NCI-H748 treated with DMSO at 0.1 percent for 48 hours (cell line): ENCODE data around the gene RNF149.

ENCODE experiments used
- DNase-seq: peaks from one replicate; lab custom pipeline; 2025; lab: John Stamatoyannopoulos, UW

RNF149 gene

DNA sequence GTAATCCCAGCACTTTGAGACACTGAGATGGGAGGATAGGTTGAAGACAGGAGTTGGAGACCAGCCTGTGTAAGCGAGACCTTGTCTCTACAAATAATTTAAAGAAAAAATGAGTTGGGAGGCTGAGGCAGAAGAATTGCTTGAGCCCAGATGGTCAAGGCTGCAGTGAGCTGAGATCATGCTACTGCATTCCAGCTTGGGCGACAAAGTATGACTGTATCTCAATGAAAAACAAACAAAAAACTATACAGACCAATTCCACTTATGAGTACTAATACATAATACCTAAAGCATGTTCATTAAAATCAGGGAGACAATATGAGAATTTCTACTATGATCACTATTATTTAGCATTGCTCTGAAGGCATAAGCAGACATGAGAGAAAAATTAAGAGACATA, 12.6 kb downstream of the RNF149 start:
- DNase-seq: no peak

DNA sequence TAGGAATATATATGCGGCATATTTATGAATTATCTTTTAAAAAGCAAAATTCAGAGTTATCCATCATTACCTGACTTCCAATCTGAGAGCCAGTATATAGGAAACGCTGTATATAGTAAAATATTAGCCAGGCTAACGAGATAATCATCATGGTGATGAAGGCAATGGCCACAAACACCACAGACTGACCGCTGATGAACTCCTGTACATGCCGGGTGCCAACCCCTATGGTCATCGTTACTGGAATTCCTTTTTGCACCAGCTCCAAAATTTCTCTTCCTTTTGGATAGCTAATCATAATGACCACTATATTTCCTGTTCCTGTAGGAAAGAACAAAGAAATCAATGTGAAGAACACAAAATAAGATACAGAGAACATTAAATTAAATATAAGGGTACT, 13.6 kb downstream of the RNF149 start:
- no peak for DNase-seq

DNA sequence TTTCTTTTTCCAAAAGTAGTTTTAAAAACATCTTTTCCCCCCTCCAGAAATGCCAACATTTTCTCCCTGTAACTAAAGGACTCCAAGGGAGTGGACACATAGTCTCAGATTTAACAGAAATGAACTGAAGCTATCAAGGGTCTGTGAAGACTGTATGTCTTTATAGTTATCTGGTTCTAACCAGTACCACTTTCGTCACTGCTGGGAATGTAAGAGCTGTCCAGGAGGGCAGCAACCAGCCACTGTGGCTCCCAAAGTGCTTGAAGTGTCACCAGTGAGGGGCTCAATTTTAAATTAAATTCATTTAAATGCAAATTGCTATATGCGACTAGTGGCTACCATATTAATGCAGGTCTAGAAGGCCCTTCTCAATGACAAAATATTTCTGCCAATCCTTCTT, 15.0 kb downstream of the RNF149 start:
- DNase-seq: no peak

DNA sequence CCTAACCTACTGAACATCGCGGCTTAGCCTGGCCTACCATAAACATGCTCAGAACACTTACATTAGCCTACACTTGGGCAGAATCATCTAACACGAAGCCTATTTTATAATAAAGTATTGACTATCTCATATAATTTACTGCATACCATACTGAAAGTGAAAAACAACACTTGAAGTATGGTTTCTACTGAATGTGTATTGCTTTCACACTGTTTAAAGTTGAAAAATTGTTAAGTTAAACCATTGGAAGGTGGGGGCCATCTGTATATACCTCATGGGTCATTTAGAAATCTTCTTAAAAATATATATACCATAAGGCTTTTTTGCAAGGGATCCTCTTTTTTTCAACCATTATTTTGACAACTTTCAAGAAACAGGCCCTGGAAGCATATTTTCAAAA, 16.5 kb downstream of the RNF149 start:
- no peak for DNase-seq

DNA sequence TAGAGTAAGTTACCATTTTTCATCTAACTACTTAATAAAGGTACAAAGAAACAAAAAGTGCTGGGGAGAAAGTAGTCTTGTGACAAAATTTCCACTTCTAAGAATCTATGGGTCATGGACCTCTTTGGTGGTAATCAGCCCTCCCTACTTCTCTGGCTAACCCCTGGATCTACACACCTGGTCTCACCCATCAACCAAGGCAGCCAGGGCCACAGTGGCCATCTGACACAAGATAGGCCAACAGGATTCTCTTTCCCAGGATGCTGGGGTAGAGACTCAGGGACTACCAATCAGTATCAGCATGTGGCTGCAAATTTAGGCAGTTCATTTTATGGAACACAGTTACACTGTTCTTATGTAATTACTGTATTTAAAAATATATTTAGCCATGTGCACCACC, 17.8 kb downstream of the RNF149 start:
- no peak for DNase-seq

DNA sequence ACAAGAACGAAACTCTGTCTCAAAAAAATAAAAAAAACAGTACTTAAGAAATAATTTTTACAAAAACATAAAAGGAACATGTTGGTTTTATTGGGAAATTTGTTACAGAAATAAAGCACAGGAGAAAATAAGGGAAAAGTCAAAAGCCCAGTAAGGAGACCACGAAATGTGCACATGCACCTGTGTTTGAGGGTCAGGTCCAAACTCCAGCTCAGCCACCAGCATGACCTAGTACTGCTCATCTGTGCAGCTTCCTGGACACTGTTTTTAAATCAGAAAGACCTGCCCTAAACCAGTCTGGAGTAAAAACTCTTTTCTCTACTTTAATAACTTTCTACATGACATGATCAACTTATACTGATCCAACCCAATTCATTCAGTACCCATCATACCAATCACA, 21.2 kb downstream of the RNF149 start:
- DNase-seq: no peak

DNA sequence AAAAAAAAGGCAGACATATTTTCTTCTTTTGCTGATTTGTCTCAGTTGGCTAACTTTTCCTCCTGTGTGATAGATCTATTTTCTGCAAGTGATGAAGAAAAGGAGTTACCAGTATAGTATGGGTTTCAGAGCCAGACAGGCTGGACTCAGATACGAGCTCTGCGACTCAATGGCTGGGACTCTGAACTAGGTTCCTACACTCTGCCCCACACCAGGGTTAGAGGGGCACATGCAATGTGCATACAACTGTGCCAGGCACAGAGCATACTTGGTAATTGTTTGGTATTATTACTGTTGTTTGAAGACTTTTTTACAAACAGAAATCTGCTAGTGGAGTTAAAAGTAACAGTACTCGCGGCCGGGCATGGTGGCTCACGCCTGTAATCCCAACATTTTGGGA, 21.8 kb downstream of the RNF149 start:
- DNase-seq: no peak

DNA sequence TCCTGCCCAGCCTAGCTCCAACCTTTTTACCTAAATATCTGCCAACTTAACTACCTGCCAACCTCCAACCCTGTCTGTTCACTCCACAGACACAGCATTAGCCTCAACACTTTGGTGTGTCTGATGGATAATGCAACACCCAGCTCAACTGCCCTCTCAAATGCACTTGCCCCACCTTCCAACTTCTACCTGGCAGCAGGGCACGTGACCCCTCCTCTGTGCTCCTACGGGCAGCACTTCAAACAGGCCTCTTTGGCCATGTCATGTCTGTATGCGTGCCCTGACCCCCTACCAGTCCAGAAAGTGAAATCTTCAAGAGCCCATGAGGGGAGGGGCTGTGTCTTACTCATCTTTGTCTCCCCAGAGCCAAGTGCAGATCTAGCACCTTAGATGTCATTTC, 25.5 kb downstream of the RNF149 start:
- no peak for DNase-seq

DNA sequence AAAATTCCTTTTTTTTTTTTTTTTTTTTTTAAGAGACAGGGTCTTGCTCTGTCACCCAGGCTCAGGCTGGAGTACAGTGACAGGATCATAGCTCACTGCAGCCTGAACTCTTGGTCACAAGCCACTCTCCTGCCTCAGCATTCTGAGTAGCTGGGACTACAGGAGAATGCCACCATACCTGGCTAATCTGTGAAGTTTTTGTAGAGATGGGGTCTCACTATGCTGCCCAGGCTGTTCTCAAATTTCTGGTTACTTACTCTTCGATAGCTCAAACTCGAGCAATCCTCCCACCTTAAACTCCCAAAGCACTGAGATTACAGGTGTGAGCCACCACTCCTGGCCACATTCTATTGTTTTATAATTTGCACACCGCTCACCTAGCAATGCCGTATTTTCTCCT, 27.0 kb downstream of the RNF149 start:
- DNase-seq: no peak

DNA sequence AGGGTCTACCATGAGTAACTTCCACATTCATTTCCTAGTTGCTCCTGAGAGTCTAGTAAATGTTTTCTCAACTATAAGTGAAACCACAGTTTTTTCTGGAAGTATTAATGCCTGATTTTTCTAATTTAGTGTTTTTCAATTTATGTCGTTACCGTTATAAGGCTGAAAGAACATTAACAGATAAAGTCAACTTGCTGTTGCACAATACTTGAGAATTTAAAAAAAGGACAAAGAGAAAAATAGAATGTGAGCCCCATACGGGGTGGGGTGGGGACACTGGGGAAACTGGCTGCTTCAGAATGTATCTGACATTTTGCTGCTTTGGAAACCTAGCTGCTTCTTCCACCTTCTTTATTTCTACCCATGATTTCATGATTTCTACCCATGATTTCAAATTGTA, 29.6 kb downstream of the RNF149 start:
- DNase-seq: no peak

DNA sequence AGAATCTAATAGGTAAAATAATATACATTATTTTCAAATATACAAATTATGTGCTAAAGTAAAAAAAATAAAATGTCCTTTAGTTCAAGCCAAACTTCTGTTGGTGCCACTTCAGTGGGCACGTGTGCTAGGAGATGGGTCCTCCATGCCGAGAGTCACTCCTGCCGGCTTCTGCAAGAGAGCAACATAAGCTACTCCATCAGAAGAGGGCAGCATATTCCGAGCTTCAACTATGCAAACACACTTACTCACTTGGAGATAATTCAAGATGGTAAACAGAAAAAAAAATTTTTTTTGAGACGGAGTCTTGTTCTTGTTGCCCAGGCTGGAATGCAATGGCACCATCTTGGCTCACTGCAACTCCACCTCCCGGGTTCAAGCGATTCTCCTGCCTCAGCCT, 31.4 kb downstream of the RNF149 start:
- no peak for DNase-seq

DNA sequence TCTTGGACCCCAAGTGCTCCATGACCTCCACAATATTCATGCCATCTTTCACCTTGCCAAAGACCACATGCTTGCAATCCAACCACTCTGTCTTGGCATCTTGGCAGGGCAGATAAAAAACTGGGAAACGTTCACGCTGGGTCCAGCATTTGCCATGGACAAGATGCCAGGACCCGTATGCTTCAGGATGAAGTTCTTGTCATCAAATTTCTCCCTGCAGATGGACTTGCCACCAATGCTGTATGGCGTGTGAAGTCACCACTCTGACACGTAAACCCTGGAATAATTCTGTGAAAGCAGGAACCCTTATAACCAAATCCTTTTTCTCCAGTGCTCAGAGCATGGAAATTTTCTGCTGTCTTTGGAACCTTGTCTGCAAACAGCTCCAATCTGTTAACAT, 34.4 kb downstream of the RNF149 start:
- no peak for DNase-seq

DNA sequence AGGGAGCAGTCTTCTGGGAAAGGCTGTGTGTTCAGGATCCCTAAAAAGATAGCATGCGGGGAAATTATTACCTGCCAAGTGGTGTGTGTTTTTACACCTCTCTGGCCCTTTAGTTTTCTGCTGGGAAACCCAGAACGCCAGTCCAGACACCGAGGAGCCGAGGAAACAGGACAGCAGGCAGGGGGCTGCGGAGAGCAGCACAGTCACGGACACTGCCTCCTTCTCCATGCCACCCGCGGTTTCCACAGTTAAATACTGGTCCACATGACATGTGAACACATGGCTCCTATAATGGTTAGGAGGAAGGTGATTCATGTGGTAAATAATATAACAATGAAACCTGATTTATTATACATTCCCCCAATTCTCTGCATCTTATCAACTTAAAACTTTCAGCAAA, 35.4 kb downstream of the RNF149 start:
- no peak for DNase-seq

DNA sequence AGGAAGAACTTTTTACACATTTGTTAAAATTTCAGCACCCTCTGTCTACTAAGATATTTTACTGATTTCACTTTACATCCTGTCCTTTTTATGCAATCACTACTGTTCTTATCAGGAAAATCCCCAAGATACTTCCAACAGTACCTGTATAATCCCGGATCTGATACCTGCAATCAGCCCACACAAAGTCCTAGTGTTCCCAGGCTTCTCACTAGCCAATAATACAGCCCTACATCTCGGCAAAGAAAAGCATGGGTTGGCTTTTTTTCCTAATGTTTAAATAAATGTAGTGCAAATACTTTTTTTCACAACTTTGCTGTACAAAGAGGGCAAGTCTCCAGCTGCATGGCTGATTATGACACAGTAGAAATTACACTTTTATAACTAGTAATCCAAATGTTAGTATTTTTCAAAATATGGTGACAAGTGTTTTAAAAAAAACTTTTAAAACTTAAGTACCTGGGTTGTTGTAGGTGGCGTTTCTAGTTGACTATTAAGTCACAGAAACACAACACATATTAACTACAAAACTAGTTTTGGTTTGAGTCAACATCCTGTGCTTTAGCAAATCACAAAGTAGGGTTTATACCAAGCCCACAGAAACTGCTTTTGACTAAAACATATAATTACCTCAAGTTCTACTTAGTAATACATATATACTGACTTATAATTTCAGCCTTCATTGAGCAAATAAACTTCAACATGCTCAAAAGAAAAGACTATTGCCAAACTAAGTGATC, 36.3 kb downstream of the RNF149 start:
- DNase-seq: no peak

DNA sequence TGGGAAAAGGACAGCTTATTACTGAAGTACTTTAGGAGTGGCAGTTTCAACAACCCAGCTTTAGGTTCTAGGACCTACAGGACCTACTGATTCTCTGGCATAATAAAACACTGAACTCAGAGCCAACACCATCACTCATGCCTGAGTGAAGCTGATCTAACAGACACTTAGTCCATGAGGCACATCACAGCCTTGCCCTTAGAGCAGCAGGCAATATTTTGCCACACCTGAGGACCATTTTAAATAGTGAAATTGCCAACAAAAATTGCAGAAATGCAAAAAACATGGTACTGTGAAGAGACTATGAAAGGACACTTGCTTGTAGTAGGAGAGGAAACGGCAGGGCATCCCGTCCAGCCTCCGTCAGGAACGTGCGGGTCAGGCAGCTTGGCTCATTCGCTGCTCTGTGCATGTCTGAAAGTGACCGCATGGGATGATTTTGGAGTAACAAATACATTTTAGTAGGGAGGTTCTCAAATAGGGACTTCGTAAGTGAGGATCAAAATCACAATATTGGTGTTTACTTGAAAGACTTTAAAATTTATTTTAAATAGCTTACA, 37.7 kb downstream of the RNF149 start:
- DNase-seq: no peak

DNA sequence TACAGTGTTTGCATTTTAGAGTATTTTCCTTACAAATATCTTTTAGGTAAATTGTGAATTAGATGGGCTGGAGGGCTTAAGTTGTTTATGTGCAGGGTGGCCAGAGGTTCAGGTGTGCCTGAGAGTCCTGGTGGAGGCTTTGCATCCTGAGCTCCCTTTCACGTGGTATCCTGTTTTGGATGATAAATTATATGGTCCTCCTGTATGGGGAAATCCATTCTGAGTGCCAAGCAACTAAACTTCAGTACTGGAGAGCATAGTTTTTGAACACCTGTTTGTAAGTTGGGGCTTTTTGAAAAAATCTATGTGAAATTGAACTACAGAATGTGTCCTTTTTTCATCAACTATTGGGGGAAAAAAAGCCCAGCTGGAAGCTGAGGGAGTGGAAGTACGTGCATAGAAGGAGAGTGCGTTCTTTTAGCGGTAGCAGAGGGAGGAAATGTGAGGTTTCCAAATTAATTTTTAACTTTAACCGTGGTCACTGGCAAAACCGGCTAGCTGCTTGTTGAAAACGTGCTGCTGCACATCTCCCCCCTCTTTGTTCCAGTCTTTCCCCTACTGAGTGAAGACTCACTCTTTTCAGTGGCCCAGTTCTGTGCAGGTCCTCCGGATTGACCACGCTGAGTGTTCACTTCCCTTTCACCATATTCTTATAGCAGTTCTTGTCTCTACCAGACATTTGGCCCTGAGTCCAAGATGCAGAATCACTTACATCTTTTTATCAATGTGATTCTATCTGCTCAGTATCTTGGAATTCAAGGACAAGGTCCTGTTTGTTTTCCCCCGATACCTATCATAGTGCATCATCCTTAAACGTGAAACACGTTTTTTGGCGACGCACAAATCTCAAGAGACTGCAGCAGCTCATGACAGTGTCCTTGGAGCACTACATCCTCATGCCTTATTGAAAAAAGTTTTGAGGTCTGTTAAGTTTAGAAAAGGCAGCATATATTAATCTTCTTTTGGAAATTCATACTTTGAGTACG, 40.5 kb downstream of the RNF149 start:
- DNase-seq: no peak

DNA sequence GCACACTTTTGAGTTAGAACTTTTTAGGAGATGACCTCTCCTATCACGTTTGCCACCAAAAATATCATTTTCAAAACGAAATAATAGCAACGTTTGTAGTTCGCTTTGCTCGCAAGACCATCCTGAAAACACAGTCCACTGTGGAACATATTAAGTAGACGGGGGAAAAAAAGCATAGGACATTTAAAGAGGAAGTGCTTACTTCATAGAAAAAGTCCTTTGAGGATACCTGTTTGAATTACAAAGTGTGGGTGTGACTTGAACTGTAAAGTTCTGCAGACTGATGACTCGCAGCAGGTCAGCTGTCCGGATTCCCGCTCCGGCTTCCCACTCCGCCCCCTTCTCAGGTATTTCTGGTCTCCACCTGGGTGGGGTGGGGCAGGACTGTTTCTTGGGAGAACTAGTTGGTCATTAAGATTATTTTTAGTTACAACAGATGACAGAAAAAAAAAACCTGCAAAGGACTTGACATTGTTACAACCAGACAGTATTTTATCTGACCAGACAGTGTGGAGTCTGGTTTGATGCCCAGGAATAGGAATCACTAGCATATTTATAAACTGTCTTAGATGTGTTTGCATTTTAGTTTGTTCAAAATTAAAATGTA, 42.5 kb downstream of the RNF149 start:
- DNase-seq: no peak

DNA sequence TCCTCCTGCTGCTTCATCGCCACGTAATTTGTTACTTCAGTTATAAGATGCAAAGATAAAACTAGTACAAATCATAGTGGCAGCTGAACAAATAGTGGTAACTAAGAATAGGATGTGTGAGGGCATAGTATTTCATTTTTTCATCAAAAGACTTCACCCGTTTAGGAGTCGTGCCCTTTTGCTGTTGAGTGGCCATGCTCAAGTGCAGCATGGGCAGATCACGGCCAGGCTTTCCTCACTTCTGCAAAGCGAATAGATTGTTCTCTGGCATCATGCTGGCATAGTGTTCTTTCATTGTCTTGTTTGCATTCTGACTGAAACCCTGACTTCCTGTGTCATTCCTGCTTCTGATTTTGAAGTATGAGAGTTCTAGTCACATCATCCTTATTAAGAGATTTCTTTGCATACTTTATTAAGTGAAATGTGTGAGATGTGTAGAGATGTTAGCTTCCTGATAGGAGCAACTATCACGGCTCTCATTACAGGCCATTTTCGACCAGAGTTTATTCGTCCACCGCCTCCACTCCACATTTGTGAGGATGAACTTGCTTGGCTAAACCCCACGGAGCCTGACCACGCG, 44.1 kb downstream of the RNF149 start:
- no peak for DNase-seq

DNA sequence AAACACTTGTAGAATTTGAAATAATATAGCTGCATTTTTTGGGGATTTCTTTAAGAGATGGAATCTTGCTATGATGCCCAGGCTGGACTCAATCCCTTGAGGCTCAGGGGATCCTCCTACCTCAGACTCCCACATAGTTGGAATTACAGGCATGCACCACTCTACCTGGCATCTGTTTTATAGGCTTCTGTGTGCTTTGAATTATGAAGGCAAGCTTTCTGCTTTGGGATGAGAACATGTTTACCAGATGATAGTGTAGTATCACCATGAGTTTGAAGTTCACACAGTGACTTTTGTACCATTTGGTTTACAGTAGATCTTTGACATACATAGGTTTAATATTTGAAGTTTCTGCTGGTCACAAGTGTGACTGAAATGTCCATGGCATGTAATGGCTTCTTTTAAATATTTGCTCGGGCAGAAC, 45.1 kb downstream of the RNF149 start:
- DNase-seq: no peak

DNA sequence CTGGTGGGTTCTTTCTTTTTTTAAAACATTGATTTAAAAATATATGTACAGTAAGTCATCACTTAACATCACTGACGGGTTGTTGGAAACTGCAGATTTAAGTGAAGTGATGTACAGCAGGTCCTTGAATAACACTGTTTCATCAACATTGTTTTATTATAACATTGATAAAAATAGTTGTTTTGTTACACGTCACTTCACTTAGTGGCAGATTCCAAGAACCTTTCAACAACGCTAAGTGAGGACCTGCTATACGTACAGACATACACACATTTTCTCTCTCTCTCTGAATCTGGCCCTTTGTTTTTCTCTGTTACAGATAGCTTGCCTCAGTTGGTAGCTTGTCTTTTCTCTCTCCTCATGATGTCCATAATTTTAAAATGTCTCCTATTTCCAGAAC, 46.4 kb downstream of the RNF149 start:
- DNase-seq: no peak

DNA sequence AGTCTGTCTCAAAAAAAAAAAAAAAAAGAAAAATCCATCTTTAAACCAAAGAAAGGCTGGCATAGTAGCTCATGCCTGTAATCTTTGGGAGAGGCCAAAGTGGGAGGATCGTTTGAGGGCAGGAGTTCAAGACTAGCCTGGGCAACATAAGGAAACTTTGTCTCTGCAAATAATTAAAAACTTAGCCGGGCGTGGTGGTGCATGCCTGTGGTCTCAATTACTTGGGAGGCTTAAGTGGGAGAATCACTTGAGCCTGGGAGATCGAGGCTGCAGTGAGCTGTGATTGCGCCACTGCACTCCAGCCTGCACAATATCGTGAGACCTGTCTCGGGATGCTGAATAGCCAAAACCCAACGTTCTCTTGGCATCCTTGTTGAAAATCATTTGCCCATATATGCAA, 49.7 kb downstream of the RNF149 start:
- no peak for DNase-seq

DNA sequence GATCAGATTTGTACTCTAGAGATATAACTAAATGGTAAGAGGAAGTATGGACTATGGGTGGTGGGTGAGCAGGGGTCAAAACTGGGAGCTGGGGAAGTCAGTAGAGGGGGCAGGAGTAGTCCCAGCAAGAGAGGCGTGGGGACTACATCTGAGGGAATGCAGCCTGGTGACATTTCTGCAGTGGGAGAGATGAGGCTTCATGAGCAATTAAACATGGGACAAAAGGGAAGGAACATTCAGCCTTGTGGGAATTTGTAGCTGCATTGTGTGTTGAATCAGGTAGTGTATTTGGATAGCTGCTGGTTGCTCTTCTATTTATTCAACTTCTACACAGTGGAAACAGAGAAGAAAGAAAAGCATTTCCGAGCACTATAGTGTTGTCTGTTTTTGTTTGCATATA, 52.2 kb downstream of the RNF149 start:
- no peak for DNase-seq
